Measurements from ENCODE around the gene EFNA5. TPM values are rescaled to one million over a fixed set of nuclear protein-coding genes. Genes with fewer than 3 reads are reported as not detected.

EFNA5 gene
- polyA plus RNA-seq, 1 of the 3 experiments (the other 2 are of a cell fraction): 0.81 TPM

DNA sequence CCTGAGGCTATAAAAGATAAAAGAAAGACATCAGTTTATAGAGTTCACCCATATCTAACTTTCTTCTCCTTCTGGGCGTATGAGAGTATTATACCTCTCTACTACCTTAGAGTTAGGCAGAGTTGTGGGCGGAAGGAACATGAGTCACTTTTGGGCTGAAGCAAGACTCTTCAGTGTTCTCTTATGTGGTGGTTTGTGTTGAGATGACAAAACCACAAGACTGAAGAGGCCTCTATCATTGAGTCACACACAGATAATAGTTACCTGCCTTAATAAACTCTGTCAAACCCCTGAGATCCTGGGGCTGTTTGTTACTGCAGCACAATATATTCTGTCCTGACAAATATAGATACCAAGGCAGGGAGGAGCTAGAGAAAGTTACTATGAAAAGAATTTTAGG is 184.2 kb downstream of the EFNA5 start:
- Histone ChIP-seq H3K9me2 (no peaks in the 10 kb centered on the region), H3K27ac (ENCODE audit: low read depth in 2 of 2, low read length in 1 of 2) (no peak overlapping the region), H3K27me3 (ENCODE audit: insufficient read depth) (no peaks in the 10 kb centered on the region), H3K4me1 (ENCODE audit: control insufficient read depth in 1 of 2, insufficient read depth in 2 of 2, low read depth in 1 of 2, low read length in 1 of 2) (peaks cover 0 to 6% of the 10 kb centered on the region in 2 experiments; a peak in 1 of 4 replicates), H4K20me1 (ENCODE audit: insufficient read depth) (no peaks in the 10 kb centered on the region), H3F3A (replicated peaks; ENCODE audit: insufficient read depth) (no peaks in the 10 kb centered on the region), H3K9me3 (no peaks in the 10 kb centered on the region), H3K4me3 (ENCODE audit: low read depth in 2 of 2, low read length in 1 of 2) (no peak overlapping the region), H3K9ac (no peak overlapping the region), H3K79me2 (ENCODE audit: insufficient read depth) (no peaks in the 10 kb centered on the region), H2AFZ (ENCODE audit: low read depth) (no peak overlapping the region), H3K4me2 (no peak overlapping the region), H3K36me3 (replicated peaks in 1 of 2; ENCODE audit: control insufficient read depth in 1 of 2, insufficient read depth in 2 of 2, low read length in 1 of 2) (no peaks in the 10 kb centered on the region)
- TF ChIP-seq FOSL2 (IDR thresholded peaks at IDR 0.05; ENCODE audit: borderline replicate concordance, low read depth) (no peak), MXI1 (IDR thresholded peaks at IDR 0.05; ENCODE audit: low read depth, low read length) (no peak), GATA2 (CRISPR knock-in tag; IDR thresholded peaks at IDR 0.05) (no peak), NRF1 (IDR thresholded peaks at IDR 0.05; ENCODE audit: low read depth, low read length) (no peak), SMC3 (IDR thresholded peaks at IDR 0.05; ENCODE audit: low read depth, low read length) (no peak), YY1 (IDR thresholded peaks at IDR 0.05; ENCODE audit: low read depth) (no peak), JUND (IDR thresholded peaks at IDR 0.05) (no peak), POLR2AphosphoS5 (IDR thresholded peaks at IDR 0.05; ENCODE audit: low read depth, low read length) (no peak), FOXJ3 (CRISPR knock-in tag; IDR thresholded peaks at IDR 0.05) (no peak)
- TF ChIP-seq, protein P1, sequence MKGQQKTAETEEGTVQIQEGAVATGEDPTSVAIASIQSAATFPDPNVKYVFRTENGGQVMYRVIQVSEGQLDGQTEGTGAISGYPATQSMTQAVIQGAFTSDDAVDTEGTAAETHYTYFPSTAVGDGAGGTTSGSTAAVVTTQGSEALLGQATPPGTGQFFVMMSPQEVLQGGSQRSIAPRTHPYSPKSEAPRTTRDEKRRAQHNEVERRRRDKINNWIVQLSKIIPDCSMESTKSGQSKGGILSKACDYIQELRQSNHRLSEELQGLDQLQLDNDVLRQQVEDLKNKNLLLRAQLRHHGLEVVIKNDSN (IDR thresholded peaks at IDR 0.05; ENCODE audit: borderline replicate concordance, low read depth): no peak
- TF ChIP-seq, protein P2, sequence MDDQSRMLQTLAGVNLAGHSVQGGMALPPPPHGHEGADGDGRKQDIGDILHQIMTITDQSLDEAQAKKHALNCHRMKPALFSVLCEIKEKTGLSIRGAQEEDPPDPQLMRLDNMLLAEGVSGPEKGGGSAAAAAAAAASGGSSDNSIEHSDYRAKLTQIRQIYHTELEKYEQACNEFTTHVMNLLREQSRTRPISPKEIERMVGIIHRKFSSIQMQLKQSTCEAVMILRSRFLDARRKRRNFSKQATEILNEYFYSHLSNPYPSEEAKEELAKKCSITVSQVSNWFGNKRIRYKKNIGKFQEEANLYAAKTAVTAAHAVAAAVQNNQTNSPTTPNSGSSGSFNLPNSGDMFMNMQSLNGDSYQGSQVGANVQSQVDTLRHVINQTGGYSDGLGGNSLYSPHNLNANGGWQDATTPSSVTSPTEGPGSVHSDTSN (IDR thresholded peaks at IDR 0.05): no peak
- TF ChIP-seq, protein P3, sequence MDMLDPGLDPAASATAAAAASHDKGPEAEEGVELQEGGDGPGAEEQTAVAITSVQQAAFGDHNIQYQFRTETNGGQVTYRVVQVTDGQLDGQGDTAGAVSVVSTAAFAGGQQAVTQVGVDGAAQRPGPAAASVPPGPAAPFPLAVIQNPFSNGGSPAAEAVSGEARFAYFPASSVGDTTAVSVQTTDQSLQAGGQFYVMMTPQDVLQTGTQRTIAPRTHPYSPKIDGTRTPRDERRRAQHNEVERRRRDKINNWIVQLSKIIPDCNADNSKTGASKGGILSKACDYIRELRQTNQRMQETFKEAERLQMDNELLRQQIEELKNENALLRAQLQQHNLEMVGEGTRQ (IDR thresholded peaks at IDR 0.05; ENCODE audit: borderline replicate concordance, low read depth, low read length): no peak
- TF ChIP-seq, protein P4, sequence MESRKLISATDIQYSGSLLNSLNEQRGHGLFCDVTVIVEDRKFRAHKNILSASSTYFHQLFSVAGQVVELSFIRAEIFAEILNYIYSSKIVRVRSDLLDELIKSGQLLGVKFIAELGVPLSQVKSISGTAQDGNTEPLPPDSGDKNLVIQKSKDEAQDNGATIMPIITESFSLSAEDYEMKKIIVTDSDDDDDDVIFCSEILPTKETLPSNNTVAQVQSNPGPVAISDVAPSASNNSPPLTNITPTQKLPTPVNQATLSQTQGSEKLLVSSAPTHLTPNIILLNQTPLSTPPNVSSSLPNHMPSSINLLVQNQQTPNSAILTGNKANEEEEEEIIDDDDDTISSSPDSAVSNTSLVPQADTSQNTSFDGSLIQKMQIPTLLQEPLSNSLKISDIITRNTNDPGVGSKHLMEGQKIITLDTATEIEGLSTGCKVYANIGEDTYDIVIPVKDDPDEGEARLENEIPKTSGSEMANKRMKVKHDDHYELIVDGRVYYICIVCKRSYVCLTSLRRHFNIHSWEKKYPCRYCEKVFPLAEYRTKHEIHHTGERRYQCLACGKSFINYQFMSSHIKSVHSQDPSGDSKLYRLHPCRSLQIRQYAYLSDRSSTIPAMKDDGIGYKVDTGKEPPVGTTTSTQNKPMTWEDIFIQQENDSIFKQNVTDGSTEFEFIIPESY (IDR thresholded peaks at IDR 0.05; ENCODE audit: borderline replicate concordance, low read depth): no peak
- 98% methylated on average over 2 of the region's 2 CpGs for WGBS (ENCODE audit: low lambda C conversion rate)
- no peak for DNase-seq
- CTCF ChIA-PET: interaction anchor here (1.0 kb wide), 1 partner anchor 85 kb away, joined by 3 read pairs; no protein-coding TSS in a partner anchor
- POLR2A ChIA-PET: no interaction called here

DNA sequence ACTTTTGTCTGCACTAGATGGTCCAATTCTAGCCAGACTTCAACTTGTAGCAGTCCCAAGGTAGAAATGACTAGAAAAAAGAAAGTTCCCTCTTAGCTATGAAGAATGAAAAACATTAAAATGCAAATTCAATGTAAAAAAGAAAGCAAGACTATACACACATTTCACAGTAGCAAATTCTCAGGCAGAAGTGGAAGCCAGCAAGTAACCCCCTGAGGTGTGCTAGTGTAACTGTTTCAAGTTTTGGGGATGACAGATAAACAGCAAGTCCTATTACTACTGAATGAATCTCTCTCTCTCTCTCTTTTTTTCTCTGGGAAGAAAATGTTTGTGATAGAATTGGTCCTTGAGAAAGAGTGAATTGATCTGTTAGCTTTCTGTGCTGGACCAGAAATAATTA is 185.6 kb downstream of the EFNA5 start:
- Histone ChIP-seq H3K9me3 (no peaks in the 10 kb centered on the region), H3K79me2 (ENCODE audit: insufficient read depth) (no peaks in the 10 kb centered on the region), H3K9ac (no peak overlapping the region), H4K20me1 (ENCODE audit: insufficient read depth) (no peaks in the 10 kb centered on the region), H3K27me3 (ENCODE audit: insufficient read depth) (no peaks in the 10 kb centered on the region), H3K4me2 (no peak overlapping the region), H3K36me3 (replicated peaks in 1 of 2; ENCODE audit: control insufficient read depth in 1 of 2, insufficient read depth in 2 of 2, low read length in 1 of 2) (no peaks in the 10 kb centered on the region), H3K27ac (ENCODE audit: low read depth in 2 of 2, low read length in 1 of 2) (no peak overlapping the region), H3F3A (replicated peaks; ENCODE audit: insufficient read depth) (no peaks in the 10 kb centered on the region), H3K9me2 (no peaks in the 10 kb centered on the region), H3K4me1 (ENCODE audit: control insufficient read depth in 1 of 2, insufficient read depth in 2 of 2, low read depth in 1 of 2, low read length in 1 of 2) (peaks cover 0 to 6% of the 10 kb centered on the region in 2 experiments; a peak in 1 of 4 replicates), H2AFZ (ENCODE audit: low read depth) (no peak overlapping the region), H3K4me3 (ENCODE audit: low read depth in 2 of 2, low read length in 1 of 2) (no peak overlapping the region)
- TF ChIP-seq NRF1 (IDR thresholded peaks at IDR 0.05; ENCODE audit: low read depth, low read length) (no peak), EZH2phosphoT487 (IDR thresholded peaks at IDR 0.05; ENCODE audit: borderline replicate concordance, low read depth) (no peak), POLR2AphosphoS5 (IDR thresholded peaks at IDR 0.05; ENCODE audit: low read depth, low read length) (no peak), MXI1 (IDR thresholded peaks at IDR 0.05; ENCODE audit: low read depth, low read length) (no peak)
- CTCF ChIA-PET: no interaction called here
- POLR2A ChIA-PET: no interaction called here
- no peak for DNase-seq

Measured in SK-N-SH (cell line).